DOHH2 (cell line): ENCODE measurements around the gene SBNO2.

Experiments used
- EZH2phosphoT487 ChIP-seq: fragments of 200-600 bp; sonication (generic); IDR thresholded peaks from 2 replicates; pipeline ENCODE4 v1.6.1; 2017; ENCODE audit warnings: borderline replicate concordance, mild to moderate bottlenecking, antibody characterized with exemption, low read length, moderate library complexity, mixed read lengths
- TF ChIP-seq, protein P1 (sequence below): fragments of 200-600 bp; sonication (generic); IDR thresholded peaks from one replicate; pipeline ENCODE4 v1.5.1; 2014; ENCODE audit warnings: antibody characterized with exemption, mild to moderate bottlenecking, low read depth, low read length; ENCODE audit not compliant: poor library complexity, severe bottlenecking

DNA sequence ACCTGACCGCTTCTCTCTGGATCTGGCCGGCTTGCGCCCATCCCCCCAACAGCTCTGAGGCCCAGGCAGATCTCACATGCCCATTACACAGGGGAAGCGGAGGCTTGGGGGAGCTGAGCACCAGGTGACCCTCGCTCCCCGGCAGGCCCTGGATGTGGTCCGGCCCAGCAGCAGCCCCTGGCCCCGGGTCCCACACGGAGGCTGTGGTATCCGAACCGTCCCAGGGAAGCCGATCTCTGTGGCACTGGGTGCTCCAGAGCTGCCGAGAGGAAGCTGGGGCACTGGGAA lies 27.7 kb downstream of the SBNO2 start:
- TF ChIP-seq, protein P1, sequence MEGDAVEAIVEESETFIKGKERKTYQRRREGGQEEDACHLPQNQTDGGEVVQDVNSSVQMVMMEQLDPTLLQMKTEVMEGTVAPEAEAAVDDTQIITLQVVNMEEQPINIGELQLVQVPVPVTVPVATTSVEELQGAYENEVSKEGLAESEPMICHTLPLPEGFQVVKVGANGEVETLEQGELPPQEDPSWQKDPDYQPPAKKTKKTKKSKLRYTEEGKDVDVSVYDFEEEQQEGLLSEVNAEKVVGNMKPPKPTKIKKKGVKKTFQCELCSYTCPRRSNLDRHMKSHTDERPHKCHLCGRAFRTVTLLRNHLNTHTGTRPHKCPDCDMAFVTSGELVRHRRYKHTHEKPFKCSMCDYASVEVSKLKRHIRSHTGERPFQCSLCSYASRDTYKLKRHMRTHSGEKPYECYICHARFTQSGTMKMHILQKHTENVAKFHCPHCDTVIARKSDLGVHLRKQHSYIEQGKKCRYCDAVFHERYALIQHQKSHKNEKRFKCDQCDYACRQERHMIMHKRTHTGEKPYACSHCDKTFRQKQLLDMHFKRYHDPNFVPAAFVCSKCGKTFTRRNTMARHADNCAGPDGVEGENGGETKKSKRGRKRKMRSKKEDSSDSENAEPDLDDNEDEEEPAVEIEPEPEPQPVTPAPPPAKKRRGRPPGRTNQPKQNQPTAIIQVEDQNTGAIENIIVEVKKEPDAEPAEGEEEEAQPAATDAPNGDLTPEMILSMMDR: no peak
- no peak for TF ChIP-seq EZH2phosphoT487
